NCI-H2196 treated with DMSO at 0.1 percent for 48 hours (cell line): ENCODE data around the gene IPMK.
"Not testable (repeated sequence)": the region's sequence is repeated elsewhere in the genome, so short reads cannot be mapped to it uniquely, and the experiment has no call there.

Source experiments
- DNase-seq: peaks from one replicate; lab custom pipeline; 2025; ENCODE audit not compliant: unreplicated experiment; lab: John Stamatoyannopoulos, UW

IPMK gene

DNA sequence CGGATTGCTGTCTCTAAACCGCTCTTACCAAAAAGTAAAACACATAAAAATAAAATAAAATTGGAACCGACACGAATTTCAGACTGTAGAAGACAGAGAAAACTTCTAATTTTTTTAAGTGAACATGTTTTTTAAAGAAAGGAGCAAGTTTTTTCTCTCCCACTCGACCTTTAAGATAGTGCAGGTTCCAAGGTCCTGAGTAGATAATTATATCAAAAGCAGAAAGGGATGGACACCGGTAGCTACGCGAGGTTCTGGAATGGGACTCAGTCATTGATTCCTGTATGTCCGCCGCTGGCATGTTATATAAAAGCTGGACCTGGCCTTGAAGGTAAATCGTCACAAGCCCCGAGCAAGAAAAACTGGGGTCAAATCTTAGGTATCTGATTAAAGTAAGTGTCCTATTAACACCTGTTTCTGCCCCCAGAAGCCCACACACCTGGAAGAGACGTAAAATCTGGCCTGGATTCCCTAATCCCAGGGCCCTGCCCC lies 806 bp upstream of the IPMK start:
- no peak for DNase-seq

DNA sequence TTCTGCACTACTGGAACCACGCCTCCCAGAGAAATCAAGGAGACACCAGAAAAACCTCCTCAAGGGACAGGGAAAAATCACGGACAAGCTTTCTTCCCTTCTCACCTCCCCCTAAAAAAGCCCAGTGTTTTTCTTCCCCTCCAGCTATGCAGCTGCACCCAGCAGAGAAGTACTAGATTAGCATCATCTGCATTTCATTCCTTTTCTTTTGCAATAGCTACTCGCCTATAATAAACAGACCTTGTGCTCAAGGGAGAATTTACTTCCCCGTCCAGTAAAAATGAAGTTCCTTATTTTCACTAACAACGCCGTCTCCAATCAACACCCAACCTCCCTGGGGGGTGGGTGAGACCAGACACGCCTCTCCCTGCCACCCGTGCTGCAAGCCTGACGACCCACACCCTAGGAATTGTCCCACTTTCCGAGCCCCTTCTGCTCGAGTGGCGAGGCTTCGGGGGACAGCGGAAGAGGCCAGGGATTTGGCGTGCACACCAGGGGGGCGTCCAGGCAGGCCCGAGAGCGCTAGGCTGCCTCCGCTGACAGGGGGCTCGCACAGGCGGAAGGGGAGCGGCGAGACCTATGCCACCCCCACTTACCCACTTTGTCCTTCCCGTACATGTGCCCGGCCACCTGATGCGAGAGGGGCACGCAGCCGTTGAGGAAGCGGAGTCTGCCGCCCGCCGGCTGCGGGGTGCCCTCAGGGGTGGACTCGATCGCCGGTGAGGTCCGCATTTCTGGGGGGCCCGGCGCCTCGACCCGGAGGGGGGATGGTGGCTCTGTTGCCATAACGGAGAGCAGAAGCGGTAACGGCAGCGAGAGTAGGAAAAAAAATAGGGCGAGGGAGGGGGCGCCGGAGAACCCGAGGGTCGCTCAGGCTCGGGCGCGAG lies 625 bp downstream of the IPMK start:
- DNase-seq = no peak

DNA sequence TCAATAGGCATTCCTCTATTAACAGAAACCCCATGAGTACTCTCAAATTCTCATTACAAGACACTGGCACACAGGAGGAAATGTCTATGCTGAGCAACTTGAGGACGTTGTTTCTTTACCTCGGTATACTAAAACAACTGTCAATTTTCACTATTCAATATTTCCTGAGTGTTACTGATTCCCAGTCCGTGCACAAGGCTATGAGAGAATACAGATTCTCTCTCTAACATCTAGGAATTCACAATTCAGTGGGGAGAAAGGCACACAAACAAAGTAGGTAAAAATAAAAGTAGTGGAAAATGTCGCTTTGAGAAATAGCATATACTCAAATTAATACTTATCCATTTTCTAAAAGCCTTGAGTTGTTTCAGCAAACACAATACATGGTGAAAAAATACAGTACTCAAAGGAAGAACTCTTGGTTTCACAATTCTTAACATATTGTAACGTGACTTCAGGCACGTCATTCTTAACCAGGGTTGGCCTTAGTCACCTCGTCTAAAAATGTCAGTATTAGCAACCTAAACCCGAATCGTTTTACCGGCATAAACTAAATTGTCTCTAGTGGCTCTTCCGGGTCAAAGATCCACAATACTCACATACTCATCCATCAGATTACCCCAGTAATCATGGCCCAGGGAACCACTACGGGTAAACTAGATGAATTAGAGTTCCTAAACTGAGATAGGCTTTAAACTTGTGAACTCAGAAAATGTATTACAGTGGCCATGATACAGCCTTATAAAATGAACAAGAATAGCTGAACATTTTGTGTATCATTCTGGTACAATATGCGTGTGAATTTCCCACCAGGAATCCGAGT lies 1.5 kb downstream of the IPMK start:
- DNase-seq = no peak

DNA sequence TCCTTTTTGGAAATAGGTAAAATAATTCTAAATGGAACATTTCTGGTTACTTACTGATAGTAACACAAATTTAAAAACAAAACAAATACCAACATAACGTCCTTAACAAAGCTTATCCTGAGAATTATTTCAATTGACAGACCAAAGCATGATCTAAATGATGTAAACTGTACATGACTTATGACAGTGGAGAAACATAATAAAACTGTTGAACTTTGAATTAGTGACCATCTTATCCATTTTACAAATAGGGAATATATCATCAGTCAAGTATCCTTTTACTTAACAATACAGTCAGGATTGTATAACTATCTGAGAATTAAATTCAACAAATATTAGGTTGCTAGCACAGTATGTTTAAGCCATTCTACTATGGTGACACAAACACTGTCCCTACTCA lies 2.4 kb downstream of the IPMK start:
- no peak for DNase-seq

DNA sequence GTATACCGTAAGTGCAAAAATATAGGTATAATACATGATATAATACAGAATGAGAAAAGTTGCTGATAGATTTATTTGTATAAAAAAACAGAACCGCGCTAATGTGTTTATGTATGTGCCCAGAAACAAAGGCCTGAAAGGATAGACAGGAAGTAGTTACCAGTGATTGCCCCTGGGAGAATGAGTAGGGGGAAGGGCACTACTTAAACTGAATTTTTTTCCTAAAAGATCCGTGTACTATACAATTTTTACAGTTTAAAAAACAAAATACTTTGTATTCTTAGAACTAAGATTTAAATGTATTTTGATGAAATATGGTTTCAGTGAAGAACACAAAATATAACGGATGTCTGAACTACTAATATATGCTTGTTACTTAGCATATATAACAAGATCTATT lies 2.9 kb downstream of the IPMK start:
- no peak for DNase-seq

DNA sequence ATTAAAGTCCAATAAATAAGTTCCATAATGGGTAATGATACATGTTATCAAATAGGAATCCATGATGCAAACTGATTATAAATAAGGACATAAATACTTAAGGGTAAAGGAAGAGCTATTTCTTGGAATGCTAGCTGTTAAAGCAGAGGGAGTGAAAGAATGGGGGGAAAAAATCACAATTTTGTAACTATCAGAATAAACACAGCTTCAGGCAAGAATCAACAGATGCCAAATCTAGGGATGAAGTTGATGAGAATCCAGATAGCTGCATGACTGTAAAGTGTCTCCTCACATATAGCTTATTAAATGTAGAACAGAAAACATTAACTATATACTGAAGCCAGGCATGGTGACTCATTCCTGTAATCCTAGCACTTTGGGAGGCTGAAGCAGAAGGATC lies 4.9 kb downstream of the IPMK start:
- no peak for DNase-seq

DNA sequence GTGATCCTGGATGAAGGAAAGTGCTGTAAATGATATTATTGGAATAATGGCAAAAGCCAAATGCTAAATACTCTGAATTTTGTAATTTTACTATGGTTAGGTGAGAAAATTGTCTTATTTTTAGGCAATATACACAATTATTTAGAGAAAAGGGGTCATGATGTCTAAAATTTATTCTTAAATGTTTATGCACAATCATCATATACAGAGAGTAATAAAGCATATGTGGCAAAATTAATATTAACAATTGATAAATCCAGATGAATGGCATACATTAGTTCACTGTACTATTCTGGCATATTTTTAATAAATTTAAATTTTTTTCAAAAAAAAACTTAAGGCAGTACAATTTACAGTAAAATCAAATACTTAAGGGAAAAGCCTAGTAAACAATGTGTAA lies 7.4 kb downstream of the IPMK start:
- DNase-seq = no peak

DNA sequence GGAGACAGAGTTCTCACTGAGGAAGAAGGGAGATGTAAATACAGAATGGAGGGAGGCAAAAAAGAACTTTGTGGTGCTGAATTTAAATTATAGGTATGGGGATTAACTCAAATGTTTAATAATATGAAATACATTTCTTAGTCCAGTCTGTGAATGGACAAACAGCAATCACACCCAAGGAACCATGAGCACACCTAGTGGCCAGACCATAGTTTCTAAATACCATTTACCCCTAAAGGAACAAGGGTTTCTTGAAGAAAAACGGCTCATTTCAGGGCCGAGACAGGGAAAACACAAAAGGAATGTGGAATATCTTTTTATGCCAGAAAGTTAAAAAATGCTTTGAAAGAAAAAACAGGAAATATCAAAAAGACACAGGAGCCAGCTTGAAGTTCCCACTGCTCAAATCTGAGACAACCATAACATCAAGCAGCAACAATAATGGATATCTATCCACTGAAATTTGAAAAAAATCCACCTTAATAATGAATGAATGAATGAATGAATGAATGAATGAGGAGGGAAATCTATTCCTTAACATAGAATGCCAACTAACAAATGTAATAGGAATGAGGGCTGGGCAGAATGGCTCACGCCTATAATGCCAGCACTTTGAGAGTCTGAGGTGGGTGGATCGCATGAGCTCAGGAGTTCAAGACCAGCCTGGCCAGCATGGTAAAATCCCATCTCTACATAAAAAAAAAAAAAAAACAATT lies 8.6 kb downstream of the IPMK start:
- no peak for DNase-seq

DNA sequence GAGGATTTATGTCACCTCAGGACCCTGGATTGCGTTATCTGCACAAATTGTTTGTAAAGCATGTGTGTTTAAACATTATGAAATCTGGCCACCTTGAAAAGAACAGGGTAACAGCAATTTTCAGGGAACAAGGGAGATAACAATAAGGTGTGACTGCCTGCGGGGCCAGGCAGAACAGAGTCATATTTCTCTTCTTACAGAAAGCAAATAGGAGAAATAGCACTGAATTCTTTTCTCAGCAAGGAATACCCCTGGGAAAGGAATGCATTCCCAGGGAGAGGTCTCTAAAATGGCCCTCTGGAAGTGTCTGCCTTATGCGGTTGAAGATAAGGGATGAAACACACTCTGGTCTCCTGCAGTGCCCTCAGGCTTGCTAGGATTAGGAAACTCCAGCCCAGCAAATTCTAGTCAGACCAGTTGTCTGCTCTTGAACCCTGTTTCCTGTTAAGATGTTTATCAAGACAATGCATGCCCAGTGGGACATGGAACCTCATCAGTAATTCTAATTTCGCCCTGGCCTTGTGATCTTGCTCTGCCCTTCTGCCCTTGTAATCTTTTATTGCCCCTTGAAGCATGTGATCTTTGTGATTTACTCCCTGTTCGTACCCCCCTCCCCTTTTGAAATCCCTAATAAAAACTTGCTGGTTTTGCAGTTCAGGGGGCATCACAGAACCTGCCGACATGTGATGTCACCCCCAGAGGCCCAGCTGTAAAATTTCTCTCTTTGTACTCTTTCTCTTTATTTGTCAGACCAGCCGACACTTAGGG lies 11.5 kb downstream of the IPMK start:
- not testable (repeated sequence) for DNase-seq

DNA sequence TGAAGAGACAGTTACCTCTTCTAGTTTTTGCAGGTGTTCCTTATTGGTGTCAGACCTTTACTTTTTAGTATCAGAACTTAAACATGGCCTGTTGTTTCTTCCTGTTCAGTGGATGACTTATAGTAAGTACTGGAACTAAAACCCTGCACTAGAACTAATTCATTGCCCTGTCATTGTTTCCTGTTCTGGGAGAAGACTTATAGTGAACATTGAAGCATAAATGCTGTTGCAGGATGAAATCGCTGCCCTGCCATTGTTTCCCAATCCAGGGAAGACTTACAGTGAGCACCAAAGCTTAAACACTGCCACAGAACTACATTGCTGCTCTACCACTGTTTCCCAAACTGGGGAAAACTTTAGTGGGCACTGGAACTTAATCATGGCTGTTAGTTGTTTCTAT lies 13.1 kb downstream of the IPMK start:
- DNase-seq = no peak

DNA sequence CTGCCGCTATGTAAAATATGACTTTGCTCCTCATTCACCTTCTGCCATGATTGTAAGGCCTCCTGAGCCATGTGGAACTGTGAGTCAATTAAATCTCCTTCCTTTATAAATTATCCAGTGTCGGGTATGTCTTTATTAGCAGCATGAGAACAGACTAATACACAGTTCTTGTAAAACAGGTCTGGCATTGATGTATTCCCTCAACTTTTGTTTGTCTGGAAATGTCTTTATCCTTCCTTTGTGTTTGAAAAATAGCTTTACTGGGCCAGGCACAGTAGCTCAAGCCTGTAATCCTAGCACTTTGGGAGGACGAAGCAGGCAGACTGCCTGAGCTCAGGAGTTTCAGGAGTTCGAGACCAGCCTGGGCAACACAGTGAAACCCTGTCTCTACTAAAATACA lies 14.5 kb downstream of the IPMK start:
- DNase-seq = no peak

DNA sequence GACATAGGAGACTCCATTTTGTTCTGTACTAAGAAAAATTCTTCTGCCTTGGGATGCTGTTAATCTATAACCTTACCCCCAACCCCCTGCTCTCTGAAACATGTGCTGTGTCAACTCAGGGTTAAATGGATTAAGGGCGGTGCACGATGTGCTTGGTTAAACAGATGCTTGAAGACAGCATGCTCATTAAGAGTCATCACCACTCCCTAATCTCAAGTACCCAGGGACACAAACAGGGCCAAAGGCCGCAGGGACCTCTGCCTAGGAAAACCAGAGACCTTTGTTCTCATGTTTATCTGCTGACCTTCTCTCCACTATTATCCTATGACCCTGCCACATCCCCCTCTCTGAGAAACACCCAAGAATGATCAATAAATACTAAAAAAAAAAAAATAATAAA lies 23.0 kb downstream of the IPMK start:
- DNase-seq = not testable (repeated sequence)

DNA sequence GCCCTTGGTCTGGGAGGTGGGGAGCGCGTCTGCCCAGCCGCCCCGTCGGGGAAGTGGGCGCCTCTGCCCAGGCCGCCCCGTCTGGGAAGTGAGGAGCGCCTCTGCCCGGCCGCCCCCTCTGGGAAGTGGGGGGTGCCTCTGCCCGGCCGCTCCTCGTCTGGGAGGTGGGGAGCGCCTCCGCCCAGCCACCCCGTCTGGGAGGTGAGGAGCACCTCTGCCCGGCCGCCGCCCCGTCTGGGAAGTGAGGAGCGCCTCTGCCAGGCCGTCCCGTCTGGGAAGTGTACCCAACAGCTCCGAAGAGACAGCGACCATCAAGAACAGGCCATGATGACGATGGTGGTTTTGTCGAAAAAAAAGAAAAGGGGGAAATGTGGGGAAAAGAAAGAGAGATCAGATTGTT lies 23.5 kb downstream of the IPMK start:
- not testable (repeated sequence) for DNase-seq

DNA sequence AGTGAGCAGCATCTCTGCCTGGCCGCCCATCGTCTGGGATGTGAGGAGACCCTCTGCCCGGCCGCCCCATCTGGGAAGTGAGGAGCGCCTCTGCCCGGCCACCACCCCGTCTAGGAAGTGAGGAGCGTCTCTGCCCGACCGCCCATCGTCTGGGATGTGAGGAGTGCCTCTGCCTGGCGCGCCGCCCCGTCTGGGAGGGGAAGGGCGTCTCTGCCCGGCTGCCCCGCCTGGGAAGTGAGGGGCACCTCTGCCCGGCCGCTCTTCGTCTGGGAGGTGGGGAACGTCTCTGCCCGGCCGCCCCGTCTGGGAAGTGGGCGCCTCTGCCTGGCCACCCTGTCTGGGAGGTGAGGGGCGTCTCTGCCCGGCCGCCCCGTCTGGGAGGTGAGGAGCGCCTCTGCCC lies 23.9 kb downstream of the IPMK start:
- DNase-seq = not testable (repeated sequence)

DNA sequence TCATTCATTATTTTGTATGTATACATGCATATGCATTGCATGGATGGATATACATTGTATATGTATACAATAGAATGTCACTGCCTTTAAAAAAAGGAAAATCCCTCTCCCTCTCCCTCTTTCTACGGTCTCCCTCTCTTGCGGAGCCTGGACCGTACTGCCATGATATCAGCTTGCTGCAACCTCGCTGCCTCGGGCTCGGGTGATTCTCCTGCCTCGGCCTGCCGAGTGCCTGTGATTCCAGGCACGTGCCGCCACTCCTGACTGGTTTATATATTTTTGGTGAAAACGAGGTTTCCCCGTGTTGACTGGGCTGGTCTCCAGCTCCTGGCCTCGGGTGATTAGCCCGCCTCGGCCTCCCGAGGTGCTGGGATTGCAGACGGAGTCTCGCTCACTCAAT lies 24.4 kb downstream of the IPMK start:
- DNase-seq = no peak

DNA sequence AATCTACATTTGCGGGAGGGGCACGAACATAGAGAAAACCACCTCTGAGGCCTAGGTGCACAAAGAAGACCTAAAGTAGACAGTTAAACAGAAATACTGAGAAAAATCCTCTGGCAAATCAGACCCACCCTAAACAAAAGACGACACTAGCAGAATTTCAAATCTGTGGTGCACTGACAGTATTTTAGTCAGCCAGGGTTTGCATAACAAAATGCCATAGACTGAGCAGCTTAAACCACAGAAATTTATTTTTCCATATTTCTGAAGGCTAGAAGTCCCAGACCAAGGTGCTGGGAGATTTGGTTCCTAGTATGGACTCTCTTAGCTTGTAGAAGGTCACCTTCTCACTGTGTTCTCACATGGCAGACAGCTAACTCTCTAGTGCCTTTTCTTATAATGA lies 26.3 kb downstream of the IPMK start:
- DNase-seq = no peak

DNA sequence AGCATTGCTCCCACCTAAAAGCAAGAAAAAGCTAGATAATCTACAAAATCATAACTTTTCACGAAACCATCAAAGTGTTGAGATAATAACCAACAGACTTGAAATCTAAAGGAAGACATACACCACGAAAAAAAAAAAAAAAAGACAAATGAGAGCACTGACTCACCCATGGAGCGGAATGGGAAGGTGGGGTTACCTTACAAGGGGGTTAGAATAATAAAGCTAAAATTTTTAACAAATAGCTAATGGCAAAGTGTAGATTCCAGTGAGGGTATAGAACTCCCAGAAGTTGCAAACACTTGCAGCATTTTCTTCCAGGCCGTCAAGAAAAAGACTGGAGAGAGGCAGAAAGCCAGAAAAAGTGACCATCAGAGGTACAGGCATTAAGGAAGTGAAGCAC lies 27.2 kb downstream of the IPMK start:
- DNase-seq = no peak

DNA sequence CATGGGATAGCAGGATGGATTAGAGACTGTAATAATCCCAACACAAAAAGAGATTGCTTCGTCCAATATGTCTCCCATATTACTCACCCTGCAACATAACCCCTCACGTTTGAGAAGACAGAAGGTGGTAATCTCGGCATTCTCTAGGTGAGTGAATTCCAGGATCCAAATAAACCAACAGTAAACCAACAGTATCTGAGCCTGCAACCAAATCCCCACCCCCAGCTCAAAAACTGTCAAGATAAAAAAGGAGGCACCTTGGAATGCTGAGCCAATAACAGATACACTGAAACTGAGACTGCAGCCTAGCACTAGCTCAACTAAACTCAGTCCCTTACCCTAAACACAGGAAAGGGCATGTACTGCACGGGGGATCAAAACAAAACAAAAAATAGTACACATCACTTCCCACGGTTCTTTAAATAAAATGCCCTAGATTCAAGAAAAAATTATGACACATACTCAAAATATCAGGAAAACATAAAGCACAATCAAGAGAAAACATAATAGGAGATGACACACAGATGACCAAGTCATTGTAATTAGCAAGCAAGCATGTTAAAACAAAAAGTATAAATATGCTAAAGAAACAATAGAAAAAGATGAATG lies 28.0 kb downstream of the IPMK start:
- DNase-seq = no peak

DNA sequence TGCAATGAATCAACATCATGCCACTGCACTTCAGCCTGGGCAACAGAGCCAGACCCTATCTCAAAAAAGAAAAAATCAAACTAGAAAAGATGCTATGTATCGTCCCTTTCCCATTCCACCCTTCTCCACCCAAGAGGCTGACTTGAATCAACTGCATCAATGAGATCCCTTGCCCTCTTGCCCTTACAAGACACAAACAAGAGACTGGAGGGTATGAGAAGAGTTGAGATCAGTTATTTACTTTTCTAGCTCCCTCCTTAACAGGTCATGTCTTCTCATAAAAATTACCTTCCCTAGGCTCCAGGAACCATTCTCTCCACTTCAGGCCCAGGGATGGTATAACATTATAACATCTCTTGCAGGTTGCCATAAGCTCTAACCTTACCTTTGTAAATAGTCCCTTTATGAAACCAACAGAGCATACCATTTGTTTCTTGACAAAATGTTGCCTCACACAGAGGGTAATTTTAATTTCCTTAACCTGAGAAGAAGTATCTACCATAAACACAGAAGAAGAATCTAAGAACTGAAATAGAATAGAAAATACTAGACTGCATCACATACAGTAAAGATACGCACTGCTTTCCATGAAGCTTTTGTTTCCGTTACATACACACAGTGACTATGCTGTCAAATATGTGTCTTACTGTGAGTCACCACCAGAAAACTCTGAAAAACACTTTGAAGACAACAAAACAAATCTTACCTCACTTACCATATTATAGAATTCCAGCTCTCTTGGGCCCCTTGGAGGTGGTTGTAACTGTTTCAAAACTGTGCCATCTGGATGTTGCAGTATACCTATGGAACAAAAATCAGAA lies 30.5 kb downstream of the IPMK start:
- DNase-seq = no peak
